Stimulated activated CD8-positive, alpha-beta memory T cell treated with anti-CD3 and anti-CD28 coated beads, Interleukin-7, amount 100 ng/mL, for 24 hours (primary cell): Measurements from ENCODE around the gene CACNG7.

Experiments
- DNase-seq: peaks from one replicate; pipeline ENCODE4 v3.0.0-alpha.2; 2020; ENCODE audit warnings: low read depth

CACNG7 gene

GRCh38 chr19:53879140-53880081 lies 29.7 kb upstream of the CACNG7 start:
- DNase-seq = peak; percentile 69

DNA sequence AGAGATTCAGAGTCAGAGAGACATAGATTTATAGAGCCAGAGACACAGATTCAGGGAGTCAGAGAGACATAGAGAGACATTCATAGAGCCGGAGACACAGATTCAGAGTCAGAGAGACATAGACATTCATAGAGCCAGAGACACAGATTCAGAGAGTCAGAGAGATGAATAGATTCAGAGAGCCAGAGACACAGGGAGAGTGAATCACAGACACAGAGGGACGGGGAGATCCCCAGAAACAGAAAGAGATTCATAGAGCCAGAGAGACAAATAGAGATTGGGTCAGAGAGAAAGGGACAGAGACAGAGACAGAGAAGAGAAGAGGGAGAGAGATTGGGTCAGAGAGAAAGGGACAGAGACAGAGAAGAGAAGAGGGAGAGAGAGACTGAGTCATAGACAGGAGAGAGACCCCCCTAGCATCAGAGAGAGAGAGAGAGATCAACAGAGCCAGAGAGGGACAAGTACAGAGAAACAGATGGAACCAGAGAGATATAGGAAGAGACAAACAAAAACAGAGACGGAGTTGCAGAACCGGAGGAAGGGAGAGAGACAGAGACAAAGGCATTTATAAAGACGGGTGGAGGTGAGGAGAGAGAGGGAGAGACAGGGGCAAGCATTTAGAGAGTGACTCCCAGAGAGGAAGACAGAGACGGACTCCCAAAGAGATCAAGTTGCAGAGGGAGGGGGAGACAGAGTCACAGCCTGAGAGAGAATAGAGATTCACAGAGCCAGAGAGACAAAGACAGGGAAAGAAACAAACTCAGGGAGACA lies 28.2 kb upstream of the CACNG7 start:
- no peak for DNase-seq

GRCh38 chr19:53881482-53882390 lies 27.3 kb upstream of the CACNG7 start, which contains the start of gene PRKCG:
Gene PRKCG (plus strand): TSS chr19:53882197. CDS start chr19:53882495, 298 bp downstream.
- DNase-seq = no peak

- DNase-seq = no peak
These were observed 26.6 kb upstream of the CACNG7 start for GRCh38 chr19:53882391-53883050.

DNA sequence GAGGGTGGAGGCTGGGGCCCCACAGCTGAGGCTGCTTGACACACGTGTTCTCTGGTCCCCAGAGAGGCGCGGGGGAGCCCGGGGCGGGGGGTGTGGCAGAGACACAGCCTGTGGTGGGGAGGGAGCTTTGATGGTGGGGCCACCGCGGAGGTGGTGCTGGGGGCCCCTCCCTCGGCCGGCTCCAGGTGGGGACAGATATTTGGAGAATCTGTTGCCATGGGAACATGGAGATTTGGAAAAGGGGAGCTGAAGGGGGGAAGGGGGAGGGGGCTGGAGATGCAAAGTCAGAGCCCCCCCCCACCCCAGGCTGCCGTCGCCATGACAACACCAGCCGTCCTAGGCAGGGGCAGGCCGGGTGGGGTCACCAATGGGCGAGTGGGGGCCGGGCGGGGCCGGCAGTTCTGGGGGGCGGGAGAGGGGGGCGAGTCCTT lies 25.8 kb upstream of the CACNG7 start:
- no peak for DNase-seq

DNA sequence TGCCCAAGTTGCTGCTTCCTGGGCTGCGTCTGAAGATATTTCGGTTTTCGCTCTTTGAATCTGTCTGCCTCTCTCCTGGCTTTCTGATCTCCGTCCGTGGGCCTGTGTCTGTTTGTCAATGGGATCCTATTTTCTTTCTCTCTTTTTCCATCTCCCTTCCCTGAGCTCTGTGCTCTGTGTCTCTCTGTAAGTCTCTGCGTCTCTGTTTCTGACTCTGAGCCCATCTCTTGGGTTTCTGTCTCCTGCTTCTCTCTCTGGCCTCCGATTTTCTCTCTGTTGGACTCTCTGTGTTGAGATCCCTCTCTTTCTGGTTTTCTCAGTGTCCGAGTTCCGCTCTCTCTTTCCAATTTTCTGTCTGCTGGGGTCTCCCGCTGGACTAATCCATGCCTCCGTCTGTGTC lies 25.3 kb upstream of the CACNG7 start:
- no peak for DNase-seq

DNA sequence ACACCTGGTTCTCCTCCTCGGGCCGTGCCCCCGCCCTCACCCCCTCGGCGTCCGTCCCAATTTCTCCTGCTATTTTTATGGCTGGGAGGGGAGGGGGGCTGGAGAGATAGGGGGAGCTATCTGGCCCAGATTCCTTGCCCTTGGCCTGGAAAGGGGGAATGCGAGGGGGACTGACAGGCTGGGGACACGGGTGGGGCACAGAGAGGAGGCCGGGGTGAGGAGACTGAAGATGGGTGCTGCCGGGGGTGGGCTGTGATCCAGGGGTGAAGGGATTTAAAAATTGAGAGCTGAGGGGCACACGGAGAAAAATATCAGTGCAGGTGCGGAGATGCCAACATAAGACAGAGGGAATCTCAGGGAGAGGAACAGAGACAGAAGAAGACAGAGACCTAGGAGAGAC lies 24.8 kb upstream of the CACNG7 start:
- no peak for DNase-seq

GRCh38 chr19:53885036-53885435 lies 24.0 kb upstream of the CACNG7 start:
- no peak for DNase-seq

GRCh38 chr19:53892301-53892980 lies 16.6 kb upstream of the CACNG7 start:
- no peak for DNase-seq

GRCh38 chr19:53892981-53893325 lies 16.1 kb upstream of the CACNG7 start:
- DNase-seq = no peak

DNA sequence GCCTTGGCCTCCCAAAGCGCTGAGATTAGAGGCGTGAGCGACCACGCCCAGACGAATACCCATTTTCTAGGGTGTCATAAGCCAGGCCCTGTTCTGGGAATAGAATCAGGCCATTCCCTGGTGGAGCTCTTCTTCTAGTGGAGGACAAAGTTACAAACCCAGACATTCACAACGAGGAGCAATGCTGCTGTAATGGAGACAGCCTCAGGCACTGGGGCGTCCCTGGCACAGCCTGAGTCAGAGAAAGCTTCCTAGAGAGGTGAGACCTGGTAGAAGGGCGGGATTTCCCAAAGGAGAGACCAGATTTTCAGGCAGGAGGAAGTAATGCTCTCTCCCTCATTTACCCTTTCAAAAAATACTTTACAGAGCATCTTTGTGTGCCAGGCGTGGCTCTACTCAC lies 14.4 kb upstream of the CACNG7 start:
- no peak for DNase-seq

GRCh38 chr19:53896682-53897081 lies 12.4 kb upstream of the CACNG7 start:
- no peak for DNase-seq

- no peak for DNase-seq
These were observed 11.6 kb upstream of the CACNG7 start for GRCh38 chr19:53897459-53897858.

DNA sequence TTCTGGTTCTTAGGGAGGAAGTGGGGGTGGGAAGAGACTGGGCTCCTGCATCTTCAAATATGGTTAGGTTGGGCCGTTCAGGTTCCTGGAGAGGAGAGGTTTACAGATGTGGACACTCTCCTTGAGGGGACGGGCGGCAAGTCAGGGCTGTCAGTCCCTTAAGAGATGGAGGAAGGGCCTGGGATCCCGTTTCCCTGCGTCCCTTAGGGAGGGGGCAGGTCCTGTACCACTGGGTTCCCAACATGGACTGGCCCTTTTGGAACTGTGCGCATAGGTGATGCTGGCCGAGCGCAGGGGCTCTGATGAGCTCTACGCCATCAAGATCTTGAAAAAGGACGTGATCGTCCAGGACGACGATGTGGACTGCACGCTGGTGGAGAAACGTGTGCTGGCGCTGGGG lies 10.9 kb upstream of the CACNG7 start:
- DNase-seq = no peak

- no peak for DNase-seq
These were observed 10.3 kb upstream of the CACNG7 start for GRCh38 chr19:53898636-53899341.

- DNase-seq = no peak
These were observed 8.8 kb upstream of the CACNG7 start for GRCh38 chr19:53900191-53900860.

- DNase-seq = no peak
These were observed 5.9 kb upstream of the CACNG7 start for GRCh38 chr19:53903055-53903680.

GRCh38 chr19:53904909-53905308 lies 4.2 kb upstream of the CACNG7 start:
- DNase-seq = no peak

- no peak for DNase-seq
These were observed 3.3 kb upstream of the CACNG7 start for GRCh38 chr19:53905787-53906186.
